PC-3 (cell line): ENCODE measurements around the gene NOS1. TPM values are rescaled to one million over a fixed set of nuclear protein-coding genes. Genes with fewer than 3 reads are reported as not detected.

ENCODE experiments used
- ATAC-seq: fragments of 200-7000 bp; cut with Tn5 transposase; 2 replicates; pipeline ENCODE4 v1.9.1; 2020; ENCODE audit warnings: mild to moderate bottlenecking, moderate library complexity
- BruUV-seq: library from RNA; stranded (reverse); fragments of 400-500 nt; replicated peaks from 2 replicates; lab custom pipeline; 2021; lab: Mats Ljungman, UMichigan
- CTCF ChIA-PET: fragments of 300-600 bp; sonication (Branson Sonifier 250); formaldehyde crosslinking; loops from one replicate; lab custom pipeline; 2022; ENCODE audit warnings: antibody characterized with exemption; lab: Charles Lee
- POLR2A ChIA-PET: fragments of 300-600 bp; sonication (Branson Sonifier 250); formaldehyde crosslinking; loops from one replicate; lab custom pipeline; 2022; ENCODE audit warnings: antibody characterized with exemption; ENCODE audit not compliant: unreplicated experiment; lab: Charles Lee
- DNase-seq: peaks from one replicate; pipeline ENCODE4 v3.0.0-alpha.2; 2015
- H2AFZ ChIP-seq: fragments of 300-600 bp; sonication (generic); 2 replicates; pipeline ENCODE4 v1.6.0; 2016; ENCODE audit warnings: antibody characterized with exemption, low read length
- H3F3A ChIP-seq: fragments of 300-600 bp; sonication (generic); one replicate; pipeline ENCODE4 v1.6.0; 2017; ENCODE audit warnings: antibody characterized with exemption, low read length, control low read depth, mild to moderate bottlenecking; ENCODE audit not compliant: unreplicated experiment
- H3K27ac ChIP-seq: fragments of 300-600 bp; sonication (generic); 2 replicates; pipeline ENCODE4 v1.5.1; 2016; ENCODE audit warnings: mild to moderate bottlenecking, low read length
- H3K27me3 ChIP-seq: fragments of 300-600 bp; sonication (generic); 2 replicates; pipeline ENCODE4 v1.6.1; 2016; ENCODE audit warnings: low read length, mixed read lengths
- H3K36me3 ChIP-seq: fragments of 300-600 bp; sonication (generic); 2 replicates; pipeline ENCODE4 v1.6.1; 2016; ENCODE audit warnings: low read depth, mixed run types, low read length, mixed read lengths
- H3K4me1 ChIP-seq: fragments of 300-600 bp; sonication (generic); 2 replicates; pipeline ENCODE4 v1.5.1; 2016; ENCODE audit warnings: low read length; ENCODE audit not compliant: insufficient read depth
- H3K4me2 ChIP-seq: fragments of 300-600 bp; sonication (generic); 2 replicates; pipeline ENCODE4 v1.6.0; 2016; ENCODE audit warnings: low read length
- H3K4me3 ChIP-seq: fragments of 300-600 bp; sonication (generic); 2 replicates; pipeline ENCODE4 v1.5.1; 2016; ENCODE audit warnings: mild to moderate bottlenecking, low read length, mixed read lengths
- H3K79me2 ChIP-seq: fragments of 300-600 bp; sonication (generic); 2 replicates; pipeline ENCODE4 v1.6.1; 2017; ENCODE audit warnings: low read length, mixed read lengths
- H3K9ac ChIP-seq: fragments of 300-600 bp; sonication (generic); 2 replicates; pipeline ENCODE4 v1.6.0; 2016; ENCODE audit warnings: mild to moderate bottlenecking, low read length
- H3K9me2 ChIP-seq: fragments of 300-600 bp; sonication (generic); replicated peaks from 2 replicates; pipeline ENCODE4 v1.6.1; 2016; ENCODE audit warnings: mixed run types, low read length, mixed read lengths
- H3K9me3 ChIP-seq: fragments of 300-600 bp; sonication (generic); 2 replicates; pipeline ENCODE4 v1.6.1; 2016; ENCODE audit warnings: low read length, mixed read lengths
- H4K20me1 ChIP-seq: fragments of 300-600 bp; sonication (generic); 2 replicates; pipeline ENCODE4 v1.6.1; 2016; ENCODE audit warnings: low read length, mixed read lengths
- EZH2 ChIP-seq: fragments of 300-600 bp; sonication (generic); IDR thresholded peaks from one replicate; pipeline ENCODE4 v1.6.1; 2017; ENCODE audit warnings: antibody characterized with exemption, mild to moderate bottlenecking, low read length; ENCODE audit not compliant: unreplicated experiment
- EZH2phosphoT487 ChIP-seq: fragments of 300-600 bp; sonication (generic); IDR thresholded peaks from 2 replicates; pipeline ENCODE4 v1.6.1; 2018; ENCODE audit warnings: mild to moderate bottlenecking, antibody characterized with exemption, low read length, borderline replicate concordance
- intact Hi-C: fragments of 100-400 bp; cut with micrococcal nuclease; formaldehyde crosslinking; loops from 2 replicates; pipeline ENCODE4 v1.9.0; 2023
- total RNA-seq: library from RNA; depleted of rRNA; stranded (reverse); fragments of >200 nt; gene quantifications from 2 replicates; pipeline ENCODE4 v1.2.3, GENCODE V29; 2014
- TF ChIP-seq, protein P1 (sequence below): fragments of 300-600 bp; sonication (generic); conservative IDR thresholded peaks from 2 replicates; pipeline ENCODE4 v1.5.1; 2017; ENCODE audit warnings: antibody characterized with exemption, low read depth, mild to moderate bottlenecking, low read length

NOS1 gene
- total RNA-seq, 1 experiment from 2014 or later, result 0.11 TPM

DNA sequence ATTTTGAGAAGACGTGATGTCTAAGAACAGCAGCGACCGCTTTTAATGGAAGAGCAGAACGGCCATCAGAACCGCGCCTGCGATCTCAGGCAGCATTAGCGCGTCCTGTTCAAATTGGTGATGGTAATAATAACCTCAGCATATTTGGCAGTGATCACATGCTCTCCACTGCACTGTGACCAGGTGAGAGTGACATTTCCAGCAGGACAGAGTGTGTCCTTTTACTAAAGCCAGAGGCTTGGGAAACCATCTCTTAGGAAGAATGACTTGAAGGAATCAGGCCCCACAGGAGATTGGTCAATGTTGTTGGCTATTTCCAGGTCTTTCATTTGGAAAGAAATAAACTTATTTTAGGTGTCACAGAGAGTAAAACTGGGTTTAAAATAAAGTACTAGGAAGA is 119.7 kb downstream of the NOS1 start:
- no peaks in the 10 kb centered on the region for H3K79me2 ChIP-seq
- H3K9me3 ChIP-seq, result no peaks in the 10 kb centered on the region
- H3K9ac ChIP-seq, result no peak overlapping the region
- no peak overlapping the region for H3K4me3 ChIP-seq
- no peak overlapping the region for H3K27ac ChIP-seq
- H3K36me3 ChIP-seq, result no peaks in the 10 kb centered on the region
- DNase-seq (no peak), ATAC-seq (no peak)
- H4K20me1 ChIP-seq, result 0 out of 2 replicates have a peak, but pooled peaks cover 4% of the 10 kb centered on the region
- BruUV-seq, result no TSS peak
- no peaks in the 10 kb centered on the region for H3K9me2 ChIP-seq
- H3F3A ChIP-seq, result no peaks in the 10 kb centered on the region
- TF ChIP-seq, protein P1, sequence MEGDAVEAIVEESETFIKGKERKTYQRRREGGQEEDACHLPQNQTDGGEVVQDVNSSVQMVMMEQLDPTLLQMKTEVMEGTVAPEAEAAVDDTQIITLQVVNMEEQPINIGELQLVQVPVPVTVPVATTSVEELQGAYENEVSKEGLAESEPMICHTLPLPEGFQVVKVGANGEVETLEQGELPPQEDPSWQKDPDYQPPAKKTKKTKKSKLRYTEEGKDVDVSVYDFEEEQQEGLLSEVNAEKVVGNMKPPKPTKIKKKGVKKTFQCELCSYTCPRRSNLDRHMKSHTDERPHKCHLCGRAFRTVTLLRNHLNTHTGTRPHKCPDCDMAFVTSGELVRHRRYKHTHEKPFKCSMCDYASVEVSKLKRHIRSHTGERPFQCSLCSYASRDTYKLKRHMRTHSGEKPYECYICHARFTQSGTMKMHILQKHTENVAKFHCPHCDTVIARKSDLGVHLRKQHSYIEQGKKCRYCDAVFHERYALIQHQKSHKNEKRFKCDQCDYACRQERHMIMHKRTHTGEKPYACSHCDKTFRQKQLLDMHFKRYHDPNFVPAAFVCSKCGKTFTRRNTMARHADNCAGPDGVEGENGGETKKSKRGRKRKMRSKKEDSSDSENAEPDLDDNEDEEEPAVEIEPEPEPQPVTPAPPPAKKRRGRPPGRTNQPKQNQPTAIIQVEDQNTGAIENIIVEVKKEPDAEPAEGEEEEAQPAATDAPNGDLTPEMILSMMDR, result no peak
- TF ChIP-seq EZH2phosphoT487 (no peak), EZH2 (no peak)
- POLR2A ChIA-PET, result no interaction called here
- no peak overlapping the region for H2AFZ ChIP-seq
- H3K27me3 ChIP-seq, result peaks cover 21% of the 10 kb centered on the region; the same call in 1 of the 2 replicates
- no peak overlapping the region for H3K4me2 ChIP-seq
- intact Hi-C loops, result no loop called here
- CTCF ChIA-PET, result no interaction called here
- H3K4me1 ChIP-seq, result no peaks in the 10 kb centered on the region

DNA sequence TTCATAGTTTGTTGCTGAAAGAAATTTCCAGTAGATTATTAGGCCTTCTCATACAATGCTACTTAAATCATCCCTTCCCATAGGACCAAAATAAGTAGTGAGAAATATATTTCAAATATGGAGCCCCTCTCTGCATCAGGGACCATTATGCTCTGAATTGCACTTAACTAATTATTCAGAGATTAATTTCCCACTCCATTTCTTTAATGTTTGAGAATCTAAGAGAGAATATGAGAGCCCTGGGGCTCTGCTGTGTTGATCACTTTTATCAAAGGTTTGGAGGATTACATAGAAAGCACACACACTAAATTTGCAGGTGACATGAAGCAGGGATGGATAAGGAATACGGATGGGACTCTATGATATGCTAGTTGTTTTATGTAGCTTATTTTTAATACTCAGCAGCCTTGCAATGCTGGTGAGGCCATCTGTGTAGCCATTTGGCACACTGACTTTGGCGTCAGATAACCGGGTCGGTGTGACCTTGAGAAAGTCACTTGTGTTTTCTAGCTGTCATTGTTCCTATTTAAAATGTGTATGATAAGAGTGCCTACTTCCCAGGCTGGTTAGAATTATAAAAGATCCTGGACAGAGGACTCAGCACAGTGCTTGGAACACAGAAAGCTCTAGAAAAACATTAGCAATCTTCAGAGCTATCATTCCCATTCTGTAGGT is 121.2 kb downstream of the NOS1 start:
- Histone ChIP-seq H3K9ac (no peak overlapping the region), H3K9me3 (no peaks in the 10 kb centered on the region), H3K36me3 (no peaks in the 10 kb centered on the region), H3K9me2 (no peaks in the 10 kb centered on the region), H3K4me2 (no peak overlapping the region), H2AFZ (no peak overlapping the region), H3K27me3 (peaks cover 21% of the 10 kb centered on the region; the same call in 1 of the 2 replicates), H3K79me2 (no peaks in the 10 kb centered on the region), H4K20me1 (0 out of 2 replicates have a peak, but pooled peaks cover 4% of the 10 kb centered on the region), H3K27ac (no peak overlapping the region), H3K4me3 (no peak overlapping the region), H3K4me1 (no peaks in the 10 kb centered on the region), H3F3A (no peaks in the 10 kb centered on the region)
- DNase-seq (no peak), ATAC-seq (no peak)
- TF ChIP-seq, protein P1, result no peak
- TF ChIP-seq EZH2 (no peak), EZH2phosphoT487 (no peak)
- intact Hi-C loops, result no loop called here
- CTCF ChIA-PET, result no interaction called here
- no TSS peak for BruUV-seq
- POLR2A ChIA-PET, result no interaction called here

DNA sequence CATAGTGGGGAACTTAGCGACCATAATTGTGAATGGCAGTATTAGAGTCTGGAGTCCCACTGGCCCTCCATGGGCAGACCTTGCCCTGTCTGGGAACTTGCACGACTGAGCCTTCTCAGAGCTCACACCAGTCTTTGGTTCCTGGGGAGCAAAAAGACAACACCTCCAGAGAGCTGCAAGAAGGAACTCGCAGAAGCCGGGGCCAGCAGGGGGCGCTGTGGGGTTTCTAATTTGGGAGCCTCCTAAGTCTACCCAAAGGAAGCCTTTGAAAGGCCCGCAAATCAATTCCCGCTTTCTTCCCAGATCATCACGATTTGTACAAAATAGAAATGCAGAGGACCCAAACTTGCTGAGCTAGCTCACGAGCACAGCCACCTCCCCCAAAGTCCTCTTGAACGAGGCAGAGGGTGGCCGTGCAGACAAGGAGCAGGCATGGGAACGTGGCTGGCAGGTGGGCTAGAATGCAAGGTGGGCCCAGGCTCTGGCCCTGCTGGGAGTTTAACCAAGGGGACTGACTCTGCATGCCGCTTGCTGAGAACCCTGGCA is 124.9 kb downstream of the NOS1 start:
- no TSS peak for BruUV-seq
- DNase-seq (peak; percentile 89), ATAC-seq (peak; percentile 97)
- TF ChIP-seq EZH2phosphoT487, result no peak
- TF ChIP-seq, protein P1, result peak; percentile 97
- TF ChIP-seq EZH2, result no peak
- Histone ChIP-seq H3K4me3 (no peak overlapping the region), H3K4me1 (no peaks in the 10 kb centered on the region), H3K36me3 (no peaks in the 10 kb centered on the region), H3F3A (no peaks in the 10 kb centered on the region), H3K9me2 (no peaks in the 10 kb centered on the region), H3K4me2 (no peak overlapping the region), H4K20me1 (0 out of 2 replicates have a peak, but pooled peaks cover 4% of the 10 kb centered on the region), H3K9me3 (no peaks in the 10 kb centered on the region), H2AFZ (no peak overlapping the region), H3K27me3 (peaks cover 15% of the 10 kb centered on the region; the same call in 1 of the 2 replicates), H3K9ac (no peak overlapping the region), H3K27ac (no peak overlapping the region), H3K79me2 (no peaks in the 10 kb centered on the region)
- CTCF ChIA-PET, result interaction anchor here (0.6 to 1.6 kb wide), 4 partner anchors 127 to 613 kb away, joined by 3 to 7 read pairs (median 4); no protein-coding TSS in a partner anchor
- POLR2A ChIA-PET, result no interaction called here
- intact Hi-C loops, result loop anchor here (1.0 to 5.0 kb wide), 6 partner anchors 24 to 614 kb away; no protein-coding TSS in a partner anchor
